HepG2 (cell line): ENCODE measurements around the gene SOCS3.

Experiments
- ATF7-NPFF ChIP-seq: sonication (generic); formaldehyde crosslinking; IDR thresholded peaks from 2 replicates; pipeline ENCODE4 v1.8.1; 2023; ENCODE audit warnings: mild to moderate bottlenecking, low read depth, missing genetic modification reagents, moderate library complexity
- CTCF ChIP-seq: sonication (generic); formaldehyde crosslinking; IDR thresholded peaks from 2 replicates; pipeline ENCODE4 v1.5.0; 2020; ENCODE audit warnings: mild to moderate bottlenecking, missing genetic modification reagents, moderate library complexity
- E2F1 ChIP-seq: sonication (generic); formaldehyde crosslinking; IDR thresholded peaks from 2 replicates; pipeline ENCODE4 v1.5.0; 2020; ENCODE audit warnings: missing genetic modification reagents
- FOXA1 ChIP-seq, 2 experiments: fragments of 450-650 bp in 1 of 2; sonication (generic) in 1 of 2; formaldehyde crosslinking in 1 of 2; IDR thresholded peaks; 2 replicates each; pipeline versions ENCODE4 v1.4.0 to v1.6.1; 2016 to 2020; ENCODE audit warnings: missing genetic modification reagents in 1 of 2
- GABPA ChIP-seq, 2 experiments: IDR thresholded peaks; 2 replicates each; pipeline ENCODE4 v1.6.1; 2011 to 2016; ENCODE audit warnings: low read depth in 2 of 2, low read length in 1 of 2, missing biosample characterization in 1 of 2, missing genetic modification characterization in 1 of 2
- HES4 ChIP-seq: sonication (generic); formaldehyde crosslinking; IDR thresholded peaks from 2 replicates; pipeline ENCODE4 v1.9.0; 2021; ENCODE audit warnings: mild to moderate bottlenecking, missing genetic modification reagents, borderline replicate concordance
- HOXA5 ChIP-seq: sonication (generic); formaldehyde crosslinking; IDR thresholded peaks from 2 replicates; pipeline ENCODE4 v1.4.0; 2020; ENCODE audit warnings: missing genetic modification reagents
- PHF8 ChIP-seq: sonication (generic); formaldehyde crosslinking; IDR thresholded peaks from 2 replicates; pipeline ENCODE4 v1.5.0; 2020; ENCODE audit warnings: missing genetic modification reagents
- ZNF136 ChIP-seq: sonication (generic); formaldehyde crosslinking; IDR thresholded peaks from 2 replicates; pipeline ENCODE4 v1.8.1; 2022; ENCODE audit warnings: low read depth, mild to moderate bottlenecking, moderate library complexity, missing genetic modification reagents
- ZNF274 ChIP-seq: sonication (generic); formaldehyde crosslinking; IDR thresholded peaks from 2 replicates; pipeline ENCODE4 v1.5.1; 2020; ENCODE audit warnings: mild to moderate bottlenecking, missing genetic modification reagents
- ZNF317 ChIP-seq: sonication (generic); formaldehyde crosslinking; IDR thresholded peaks from 2 replicates; pipeline ENCODE4 v1.5.0; 2020; ENCODE audit warnings: mild to moderate bottlenecking, missing genetic modification reagents
- ZNF382 ChIP-seq: sonication (generic); formaldehyde crosslinking; IDR thresholded peaks from 2 replicates; pipeline ENCODE4 v1.5.0; 2020; ENCODE audit warnings: missing genetic modification reagents, mild to moderate bottlenecking, borderline replicate concordance
- ZNF670 ChIP-seq: sonication (generic); formaldehyde crosslinking; IDR thresholded peaks from 2 replicates; pipeline ENCODE4 v1.8.0; 2022; ENCODE audit warnings: mild to moderate bottlenecking, missing genetic modification reagents, borderline replicate concordance
- ZNF841 ChIP-seq: sonication (generic); formaldehyde crosslinking; IDR thresholded peaks from 2 replicates; pipeline ENCODE4 v1.8.1; 2023; ENCODE audit warnings: missing genetic modification reagents, borderline replicate concordance

- no peak for TF ChIP-seq ZNF136 (CRISPR knock-in tag)
- TF ChIP-seq HES4 (CRISPR knock-in tag): no peak
- no peak for TF ChIP-seq ZNF841 (CRISPR knock-in tag)
- TF ChIP-seq CTCF (CRISPR knock-in tag): no peak
- TF ChIP-seq ZNF317 (CRISPR knock-in tag): no peak
- no peak for TF ChIP-seq ZNF274
- TF ChIP-seq E2F1 (CRISPR knock-in tag): no peak
- no peak for TF ChIP-seq GABPA (IDR thresholded peaks at IDR 0.05; ENCODE audit: low read depth, low read length)
- no peak for TF ChIP-seq GABPA (CRISPR knock-in tag; IDR thresholded peaks at IDR 0.05; ENCODE audit: low read depth)
- no peak for TF ChIP-seq PHF8 (CRISPR knock-in tag)
- no peak for TF ChIP-seq FOXA1 (IDR thresholded peaks at IDR 0.05)
- no peak for TF ChIP-seq FOXA1 (CRISPR knock-in tag; IDR thresholded peaks at IDR 0.05)
- no peak for TF ChIP-seq HOXA5
- no peak for TF ChIP-seq ZNF670
- no peak for TF ChIP-seq ZNF382 (CRISPR knock-in tag)
- TF ChIP-seq ATF7-NPFF (CRISPR knock-in tag): no peak
Measured at GRCh38 chr17:78342449-78343186, 17.3 kb downstream of the SOCS3 start.
